Measurements from ENCODE around the gene PHLPP1. TPM values are rescaled to one million over a fixed set of nuclear protein-coding genes. Genes with fewer than 3 reads are reported as not detected.

PHLPP1 gene
- total RNA-seq, 1 experiment from 2014 or later, result 39.9 TPM

GRCh38 chr18:62876828-62877227, 161.5 kb downstream of the PHLPP1 start:
- H3K4me1 Mint-ChIP-seq, result peaks cover 60 to 65% of the 10 kb centered on the region in 2 experiments
- H3K36me3 Mint-ChIP-seq (ENCODE audit: insufficient read depth in 1 of 3, low read depth in 3 of 3), result peaks cover 6 to 9% (median 6%) of the 10 kb centered on the region in 3 experiments; a peak in 6 of 7 replicates
- H3K4me3 Mint-ChIP-seq, result peak overlapping the region; percentile 2 to 64; a peak in 4 of 5 replicates
- Histone ChIP-seq H4K20me1 (ENCODE audit: control insufficient read depth, insufficient read depth, insufficient read length) (no peaks in the 10 kb centered on the region), H3K14ac (ENCODE audit: insufficient read depth, low read length) (no peak overlapping the region), H3K27me3 (ENCODE audit: insufficient read depth, low read length) (no peaks in the 10 kb centered on the region), H3K9me3 (ENCODE audit: control insufficient read depth, low read depth, low read length) (no peaks in the 10 kb centered on the region), H3K23ac (ENCODE audit: insufficient read length, low read depth, low read length) (no peak overlapping the region), H3K18ac (ENCODE audit: insufficient read length, low read depth, low read length) (no peak overlapping the region), H3K9ac (ENCODE audit: extremely low read depth, insufficient read length, low read length) (no peak overlapping the region), H3K23me2 (ENCODE audit: insufficient read length, low read depth, low read length, poor library complexity, severe bottlenecking) (no peaks in the 10 kb centered on the region), H3K4me2 (ENCODE audit: insufficient read depth, insufficient read length, low read length) (peak overlapping the region; percentile 41), H3K27ac (ENCODE audit: insufficient read length, low read depth, low read length) (peak overlapping the region; percentile 94), H2BK120ac (ENCODE audit: low read depth, low read length, poor library complexity, severe bottlenecking) (no peak overlapping the region), H3K79me2 (ENCODE audit: insufficient read depth, low read length) (peaks cover 9% of the 10 kb centered on the region; the same call in 1 of the 2 replicates), H3K79me1 (ENCODE audit: insufficient read depth, low read depth, low read length, poor library complexity, severe bottlenecking) (peaks cover 6% of the 10 kb centered on the region), H4K91ac (ENCODE audit: insufficient read length, low read depth, low read length) (no peak overlapping the region), H4K5ac (ENCODE audit: insufficient read length, low read depth, low read length) (no peak overlapping the region), H2BK20ac (ENCODE audit: low read depth, low read length, poor library complexity, severe bottlenecking) (no peak overlapping the region), H3K4me1 (ENCODE audit: insufficient read depth, low read length) (peaks cover 20% of the 10 kb centered on the region; the same call in 1 of the 2 replicates), H4K8ac (replicated peaks; ENCODE audit: insufficient read length, low read depth, low read length) (no peak overlapping the region), H3K56ac (ENCODE audit: insufficient read length, low read depth, low read length) (no peak overlapping the region), H2BK5ac (ENCODE audit: insufficient read length, low read length) (no peak overlapping the region), H2AK5ac (ENCODE audit: insufficient read length, low read length) (no peak overlapping the region), H2BK12ac (ENCODE audit: insufficient read length, low read depth, low read length) (no peak overlapping the region), H2AFZ (ENCODE audit: low read length) (no peak overlapping the region), H3T11ph (ENCODE audit: low read length) (no peak overlapping the region), H3K4ac (ENCODE audit: low read depth, low read length) (no peak overlapping the region), H2BK15ac (ENCODE audit: low read depth, low read length) (no peak overlapping the region)
- TF ChIP-seq, protein P1, sequence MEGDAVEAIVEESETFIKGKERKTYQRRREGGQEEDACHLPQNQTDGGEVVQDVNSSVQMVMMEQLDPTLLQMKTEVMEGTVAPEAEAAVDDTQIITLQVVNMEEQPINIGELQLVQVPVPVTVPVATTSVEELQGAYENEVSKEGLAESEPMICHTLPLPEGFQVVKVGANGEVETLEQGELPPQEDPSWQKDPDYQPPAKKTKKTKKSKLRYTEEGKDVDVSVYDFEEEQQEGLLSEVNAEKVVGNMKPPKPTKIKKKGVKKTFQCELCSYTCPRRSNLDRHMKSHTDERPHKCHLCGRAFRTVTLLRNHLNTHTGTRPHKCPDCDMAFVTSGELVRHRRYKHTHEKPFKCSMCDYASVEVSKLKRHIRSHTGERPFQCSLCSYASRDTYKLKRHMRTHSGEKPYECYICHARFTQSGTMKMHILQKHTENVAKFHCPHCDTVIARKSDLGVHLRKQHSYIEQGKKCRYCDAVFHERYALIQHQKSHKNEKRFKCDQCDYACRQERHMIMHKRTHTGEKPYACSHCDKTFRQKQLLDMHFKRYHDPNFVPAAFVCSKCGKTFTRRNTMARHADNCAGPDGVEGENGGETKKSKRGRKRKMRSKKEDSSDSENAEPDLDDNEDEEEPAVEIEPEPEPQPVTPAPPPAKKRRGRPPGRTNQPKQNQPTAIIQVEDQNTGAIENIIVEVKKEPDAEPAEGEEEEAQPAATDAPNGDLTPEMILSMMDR (conservative IDR thresholded peaks at IDR 0.05), result no peak
- H3K27me3 Mint-ChIP-seq (ENCODE audit: low read depth), result no peaks in the 10 kb centered on the region
- H3K9me3 Mint-ChIP-seq, result no peaks in the 10 kb centered on the region; a peak in 1 of 5 replicates
- H3K27ac Mint-ChIP-seq, result peak overlapping the region; percentile 79 to 99 (median 97)
- no peak for DNase-seq
- no CpG with 5 or more reads among the region's 3 CpGs for WGBS (ENCODE audit: extremely low coverage, insufficient read length, low lambda C conversion rate)

Measured in H9 (cell line).